GM21515 (cell line): ENCODE measurements around the gene CDHR1.
A peak's percentile ranks its signal among the peaks of the same experiment; 100 is the strongest.
"Not testable (repeated sequence)": the region's sequence is repeated elsewhere in the genome, so short reads cannot be mapped to it uniquely, and the experiment has no call there.

Experiments
- ATAC-seq: cut with Tn5 transposase; IDR thresholded peaks from one replicate; pipeline ENCODE4 v1.9.1; 2021; ENCODE audit not compliant: unreplicated experiment

Gene CDHR1

GRCh38 chr10:84194424-84195043 is at the start of gene CDHR1:
Gene CDHR1, plus strand, starts transcription at chr10:84194537. Its CDS starts 224 bp downstream, at chr10:84194761.
- ATAC-seq = peak; percentile 77

- ATAC-seq = no peak
Measured at GRCh38 chr10:84147347-84147746, 47.0 kb upstream of the CDHR1 start.

- not testable (repeated sequence) for ATAC-seq
Measured at GRCh38 chr10:84148006-84148597, 46.2 kb upstream of the CDHR1 start.

DNA sequence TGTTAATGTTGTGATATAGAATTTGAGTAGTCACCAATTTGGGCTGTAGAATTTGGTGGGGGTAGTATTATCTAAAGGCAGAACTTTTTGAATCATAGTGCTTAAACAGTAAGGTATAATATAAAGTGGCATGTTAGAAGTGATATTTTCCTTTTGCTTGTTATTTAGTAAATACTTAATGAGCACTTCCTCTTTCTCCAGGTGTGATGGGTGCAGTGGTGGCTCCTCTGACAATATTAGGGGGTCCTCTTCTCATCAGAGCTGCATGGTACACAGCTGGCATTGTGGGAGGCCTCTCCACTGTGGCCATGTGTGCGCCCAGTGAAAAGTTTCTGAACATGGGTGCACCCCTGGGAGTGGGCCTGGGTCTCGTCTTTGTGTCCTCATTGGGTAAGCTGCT is 44.5 kb upstream of the CDHR1 start:
- ATAC-seq = no peak

GRCh38 chr10:84152769-84153168 is 41.6 kb upstream of the CDHR1 start:
- ATAC-seq = no peak

- ATAC-seq = no peak
Measured at GRCh38 chr10:84155521-84155920, 38.8 kb upstream of the CDHR1 start.

DNA sequence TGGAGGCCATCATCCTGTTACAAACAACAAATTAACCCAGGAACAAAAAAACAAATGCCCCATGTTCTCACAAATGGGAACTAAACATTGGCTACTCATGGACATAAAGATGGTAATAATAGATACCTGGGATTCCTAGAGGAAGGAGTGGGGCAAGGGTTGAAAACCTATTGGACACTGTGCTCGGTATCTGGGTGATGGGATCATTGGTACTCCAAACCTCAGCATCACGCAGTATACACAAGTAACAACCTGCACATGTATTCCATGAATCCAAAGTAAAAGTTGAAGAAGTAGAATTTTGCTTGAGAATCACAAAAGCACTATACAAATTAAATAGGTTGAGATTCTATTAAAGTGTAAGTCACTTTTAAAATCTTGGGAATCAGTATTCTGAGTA is 38.3 kb upstream of the CDHR1 start:
- no peak for ATAC-seq

DNA sequence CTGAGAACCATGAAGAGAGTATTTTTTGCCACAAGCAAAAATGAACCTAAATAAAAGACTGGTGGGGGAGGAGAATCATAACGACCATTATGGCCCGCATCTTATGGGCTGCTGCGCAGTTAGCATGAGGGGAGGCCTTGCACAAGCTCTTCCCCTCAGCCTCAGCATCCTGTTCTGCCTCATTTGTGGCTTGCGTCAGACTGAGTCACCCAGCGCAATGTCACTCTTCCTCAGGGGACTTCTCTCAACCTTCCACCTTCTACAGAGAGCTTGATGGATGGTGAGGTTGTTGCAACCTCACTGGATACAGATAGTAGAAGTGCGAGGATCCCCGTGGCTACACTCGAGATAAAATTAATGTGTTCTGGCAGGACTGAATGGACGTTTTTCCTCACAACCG is 37.6 kb upstream of the CDHR1 start:
- no peak for ATAC-seq

DNA sequence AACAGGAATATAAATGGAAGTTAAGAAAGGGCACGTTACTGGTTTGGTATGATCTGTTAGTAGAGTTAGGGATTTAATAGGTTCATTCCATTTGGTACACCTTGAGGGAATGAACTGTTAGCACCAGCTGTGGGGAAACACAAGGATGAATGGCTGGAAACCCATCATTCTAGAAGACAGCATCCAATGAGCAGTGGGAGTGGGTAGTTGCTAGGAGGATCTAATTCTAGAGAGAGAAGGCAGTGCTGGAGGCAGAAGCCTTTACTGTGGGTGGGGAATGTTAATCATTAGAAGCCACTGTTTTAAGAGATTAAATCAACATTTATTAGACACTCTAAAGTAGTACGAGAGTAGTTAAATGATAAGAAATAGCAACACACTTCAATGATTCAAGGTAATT is 36.3 kb upstream of the CDHR1 start:
- ATAC-seq = no peak

DNA sequence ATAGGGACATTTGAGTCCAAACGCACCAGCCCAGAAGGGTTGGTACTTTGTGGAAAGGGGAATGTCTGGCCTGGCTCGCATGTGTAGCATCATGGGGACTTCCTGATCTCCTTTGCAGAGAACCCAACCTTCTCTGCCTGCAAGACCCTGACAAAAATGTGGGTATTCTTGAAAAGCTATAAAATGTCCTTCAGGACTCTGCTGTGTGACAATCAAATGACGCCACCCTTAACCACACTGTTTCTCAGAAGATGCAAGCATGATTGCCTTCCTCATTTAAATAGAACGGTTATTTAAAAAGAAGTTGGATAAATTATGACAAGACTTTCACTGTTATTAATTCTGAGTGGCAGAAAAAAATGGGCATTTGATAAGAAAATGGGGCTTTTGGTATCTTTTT is 35.8 kb upstream of the CDHR1 start:
- no peak for ATAC-seq

DNA sequence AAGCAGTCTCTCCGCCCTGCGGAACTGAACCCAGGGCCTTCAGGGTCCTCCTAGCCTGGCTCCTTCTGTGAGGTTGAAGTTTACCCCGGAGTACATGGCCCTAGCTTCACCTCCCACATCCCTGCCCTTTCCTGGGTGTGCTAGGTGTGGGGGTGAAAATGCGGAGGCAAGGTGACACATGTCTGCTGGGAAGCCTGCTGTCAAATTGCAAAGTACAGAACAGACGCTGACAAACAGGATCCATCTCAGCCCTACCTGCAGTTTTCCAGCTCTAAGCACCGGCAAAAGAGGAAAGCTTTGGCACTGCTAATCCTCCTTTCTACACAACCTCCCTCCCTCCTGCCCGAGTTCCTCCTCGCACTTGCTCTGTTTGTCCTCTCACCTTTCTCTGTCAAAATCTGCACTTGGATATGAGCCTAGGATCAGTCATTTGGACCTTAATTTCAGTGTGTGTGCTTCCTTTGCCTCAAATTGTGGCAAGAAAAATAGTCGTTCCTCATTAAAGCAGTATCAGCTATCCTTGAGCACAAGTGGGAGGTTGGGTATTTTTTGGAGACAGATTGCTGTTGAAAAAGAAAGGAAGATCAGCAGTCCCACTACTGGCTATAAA is 35.2 kb upstream of the CDHR1 start:
- no peak for ATAC-seq

DNA sequence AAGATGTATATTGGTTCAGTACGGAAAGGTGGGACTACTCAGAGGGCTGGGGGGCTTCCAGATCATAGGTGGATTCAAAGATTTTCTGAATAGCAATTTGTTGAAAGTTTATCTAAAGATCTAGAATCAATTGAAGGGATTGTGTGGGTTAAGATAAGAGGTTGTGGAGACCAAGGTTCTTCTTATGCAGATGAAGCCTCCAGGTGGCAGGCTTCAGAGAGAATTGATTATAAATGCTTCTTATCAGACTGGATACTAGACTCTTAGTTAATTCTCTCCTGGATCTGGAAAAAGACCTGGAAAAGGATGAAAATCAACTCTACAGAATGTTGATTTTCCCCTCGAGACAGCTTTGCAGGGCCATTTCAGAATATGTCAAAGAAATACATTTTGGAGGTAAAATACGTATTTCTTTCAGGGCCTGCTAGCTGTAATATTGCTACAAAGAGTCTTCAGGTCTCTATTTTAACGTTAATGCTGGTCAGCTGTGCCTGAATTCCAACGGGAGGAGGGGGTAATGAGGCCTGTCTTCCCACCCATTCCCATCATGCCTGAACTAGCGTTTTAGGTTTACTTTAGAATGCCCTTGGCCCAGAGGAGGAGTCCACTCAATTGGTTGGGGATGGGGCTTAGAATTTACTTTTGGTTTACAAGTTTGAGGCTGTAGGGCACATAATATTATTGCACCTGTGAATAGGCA is 33.5 kb upstream of the CDHR1 start:
- ATAC-seq = no peak

DNA sequence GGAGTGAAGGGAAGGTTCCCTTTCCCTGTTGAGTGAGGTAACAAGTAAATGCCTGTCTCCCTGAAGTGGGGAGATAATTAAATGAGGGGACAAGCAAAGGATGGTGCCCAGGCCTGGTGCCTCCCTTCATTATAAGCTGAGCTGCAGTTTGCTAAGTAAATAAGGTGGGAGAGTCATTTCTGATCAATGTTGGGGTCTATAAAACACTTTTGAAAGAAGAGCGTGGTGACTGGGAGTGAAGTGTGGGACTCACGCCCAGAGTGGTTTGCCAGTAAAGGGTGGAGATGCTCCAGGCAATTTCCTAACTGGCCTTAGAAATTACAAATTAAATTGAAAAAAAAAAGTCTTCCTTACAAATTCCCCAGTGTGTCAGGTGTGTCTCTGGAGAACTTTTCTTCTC is 30.3 kb upstream of the CDHR1 start:
- ATAC-seq = no peak

DNA sequence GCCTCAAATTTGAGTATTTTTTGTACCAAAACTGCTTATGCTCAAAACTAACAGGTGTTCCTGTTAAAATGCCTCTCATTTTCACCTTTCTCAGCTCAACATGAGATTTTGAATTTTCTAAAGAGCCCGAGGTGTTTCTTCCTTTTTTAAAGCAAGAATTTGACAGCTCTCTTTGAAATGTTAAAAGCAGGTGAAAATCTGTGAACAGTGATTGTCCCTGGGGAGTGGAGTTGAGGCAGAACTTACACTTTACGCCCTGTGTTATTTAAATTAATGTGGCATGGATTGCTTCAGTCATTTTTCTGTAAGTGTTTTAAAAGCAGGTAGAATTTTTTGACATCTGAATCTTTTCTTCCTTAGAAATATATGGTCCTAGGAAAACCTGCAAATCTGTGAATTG is 29.9 kb upstream of the CDHR1 start:
- ATAC-seq = no peak

GRCh38 chr10:84166620-84167288 is 27.6 kb upstream of the CDHR1 start:
- peak; percentile 39 for ATAC-seq

DNA sequence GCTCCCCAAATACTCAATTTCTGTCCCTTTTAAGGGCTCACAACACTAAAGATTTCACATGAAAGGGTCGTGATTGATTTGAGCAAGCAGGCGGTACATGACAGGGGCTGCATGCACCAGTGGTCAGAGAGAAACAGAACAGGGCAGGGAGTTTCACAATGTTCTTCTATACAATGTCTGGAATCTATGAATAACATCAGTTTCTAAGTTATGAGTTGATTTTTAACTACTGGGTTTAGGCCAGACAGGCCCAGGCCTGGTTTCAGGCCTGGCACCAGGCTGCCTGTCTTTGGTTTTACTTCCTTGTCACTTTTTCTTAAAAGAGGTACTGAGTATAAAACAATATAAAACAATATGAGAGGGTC is 27.1 kb upstream of the CDHR1 start:
- not testable (repeated sequence) for ATAC-seq

DNA sequence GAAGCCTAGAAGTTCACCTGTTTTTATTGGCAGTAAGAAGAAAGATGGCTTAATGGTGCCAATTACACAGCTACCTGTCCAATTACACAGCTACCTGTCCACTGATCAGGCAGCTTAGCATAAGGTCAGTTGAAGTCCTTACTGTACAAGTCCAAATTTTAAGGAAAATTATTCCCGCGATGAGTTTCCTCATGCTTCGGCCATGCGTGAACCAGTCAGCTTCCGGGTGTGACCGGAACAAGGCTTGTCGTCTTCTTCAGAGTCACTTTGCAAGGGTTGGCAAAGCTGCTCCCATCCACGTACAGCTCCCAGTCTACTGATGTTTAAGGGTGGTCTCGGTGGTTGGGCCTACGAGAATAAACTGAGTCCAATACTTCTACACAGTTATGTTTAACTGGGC is 26.0 kb upstream of the CDHR1 start:
- not testable (repeated sequence) for ATAC-seq

GRCh38 chr10:84171237-84171636 is 23.1 kb upstream of the CDHR1 start:
- not testable (repeated sequence) for ATAC-seq

GRCh38 chr10:84171700-84172466 is 22.5 kb upstream of the CDHR1 start:
- ATAC-seq = not testable (repeated sequence)

- peak; percentile 63 for ATAC-seq
Measured at GRCh38 chr10:84172467-84173356, 21.6 kb upstream of the CDHR1 start.
